ENCODE results near the gene DOCK3. TPM values are rescaled to one million over a fixed set of nuclear protein-coding genes. Genes with fewer than 3 reads are reported as not detected.

The DOCK3 gene
- total and polyA plus RNA-seq, 2 of the 4 experiments (the other 2 are of a cell fraction), result under 0.01 to 0.12 TPM

DNA sequence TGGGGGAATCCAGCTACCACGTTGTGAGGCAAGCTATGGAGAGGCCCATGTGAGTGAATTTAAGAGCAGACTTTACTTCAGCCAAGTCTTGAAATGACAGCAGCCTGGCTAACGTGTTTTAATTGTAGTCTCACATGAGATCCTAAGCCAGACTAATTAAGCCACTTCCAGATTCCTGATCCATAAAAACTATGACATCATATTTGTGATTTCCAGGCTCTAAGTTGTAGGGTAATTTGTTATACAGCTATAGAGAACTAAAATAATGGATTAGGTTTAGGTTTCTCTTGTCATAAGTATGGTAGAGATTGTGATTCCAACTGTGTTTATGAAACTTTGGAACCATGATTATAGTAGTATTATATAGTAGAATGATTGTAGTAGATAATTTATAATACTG is 329.5 kb downstream of the DOCK3 start:
- no peak overlapping the region for H3K4me2 ChIP-seq (ENCODE audit: low read depth, low read length)
- H2BK20ac ChIP-seq (ENCODE audit: low read depth, low read length), result no peak overlapping the region
- H3K23ac ChIP-seq (ENCODE audit: low read depth, low read length), result no peak overlapping the region
- H3K36me3 ChIP-seq (ENCODE audit: control insufficient read depth, insufficient read depth, low read length), result no peaks in the 10 kb centered on the region
- no peak overlapping the region for H3K56ac ChIP-seq (ENCODE audit: extremely low read depth, insufficient read depth, low read length)
- CTCF ChIA-PET, result no interaction called here
- H4K91ac ChIP-seq (ENCODE audit: insufficient read depth, low read depth, low read length), result no peak overlapping the region
- no peaks in the 10 kb centered on the region for H3K79me1 ChIP-seq (ENCODE audit: low read depth in 1 of 2, low read length in 2 of 2)
- H4K8ac ChIP-seq (ENCODE audit: low read depth in 2 of 2, low read length in 2 of 2), result no peak overlapping the region
- no peak overlapping the region for H3K4ac ChIP-seq (ENCODE audit: low read depth, low read length)
- H3K9ac ChIP-seq (ENCODE audit: low read depth, low read length), result no peak overlapping the region
- no peak overlapping the region for H3K14ac ChIP-seq (replicated peaks; ENCODE audit: low read depth, low read length)
- no peak overlapping the region for H2AK5ac ChIP-seq (ENCODE audit: low read depth, low read length)
- no peak overlapping the region for H2BK15ac ChIP-seq (ENCODE audit: low read depth, low read length)
- BruUV-seq (replicated peaks), result no TSS peak
- H4K20me1 ChIP-seq (ENCODE audit: insufficient read depth, low read length), result no peaks in the 10 kb centered on the region
- H3K4me1 ChIP-seq (ENCODE audit: control insufficient read depth, insufficient read depth, low read length), result no peaks in the 10 kb centered on the region
- WGBS, 2 experiments (ENCODE audit: extremely low coverage in 2 of 2, insufficient read length in 1 of 2), result no CpG with 5 or more reads among the region's 2 CpGs
- TF ChIP-seq, protein P1, sequence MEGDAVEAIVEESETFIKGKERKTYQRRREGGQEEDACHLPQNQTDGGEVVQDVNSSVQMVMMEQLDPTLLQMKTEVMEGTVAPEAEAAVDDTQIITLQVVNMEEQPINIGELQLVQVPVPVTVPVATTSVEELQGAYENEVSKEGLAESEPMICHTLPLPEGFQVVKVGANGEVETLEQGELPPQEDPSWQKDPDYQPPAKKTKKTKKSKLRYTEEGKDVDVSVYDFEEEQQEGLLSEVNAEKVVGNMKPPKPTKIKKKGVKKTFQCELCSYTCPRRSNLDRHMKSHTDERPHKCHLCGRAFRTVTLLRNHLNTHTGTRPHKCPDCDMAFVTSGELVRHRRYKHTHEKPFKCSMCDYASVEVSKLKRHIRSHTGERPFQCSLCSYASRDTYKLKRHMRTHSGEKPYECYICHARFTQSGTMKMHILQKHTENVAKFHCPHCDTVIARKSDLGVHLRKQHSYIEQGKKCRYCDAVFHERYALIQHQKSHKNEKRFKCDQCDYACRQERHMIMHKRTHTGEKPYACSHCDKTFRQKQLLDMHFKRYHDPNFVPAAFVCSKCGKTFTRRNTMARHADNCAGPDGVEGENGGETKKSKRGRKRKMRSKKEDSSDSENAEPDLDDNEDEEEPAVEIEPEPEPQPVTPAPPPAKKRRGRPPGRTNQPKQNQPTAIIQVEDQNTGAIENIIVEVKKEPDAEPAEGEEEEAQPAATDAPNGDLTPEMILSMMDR (conservative IDR thresholded peaks at IDR 0.05; ENCODE audit: low read depth, low read length), result no peak
- no peak for TF ChIP-seq RFX5 (IDR thresholded peaks at IDR 0.05; ENCODE audit: low read depth, low read length)
- TF ChIP-seq, protein P2, sequence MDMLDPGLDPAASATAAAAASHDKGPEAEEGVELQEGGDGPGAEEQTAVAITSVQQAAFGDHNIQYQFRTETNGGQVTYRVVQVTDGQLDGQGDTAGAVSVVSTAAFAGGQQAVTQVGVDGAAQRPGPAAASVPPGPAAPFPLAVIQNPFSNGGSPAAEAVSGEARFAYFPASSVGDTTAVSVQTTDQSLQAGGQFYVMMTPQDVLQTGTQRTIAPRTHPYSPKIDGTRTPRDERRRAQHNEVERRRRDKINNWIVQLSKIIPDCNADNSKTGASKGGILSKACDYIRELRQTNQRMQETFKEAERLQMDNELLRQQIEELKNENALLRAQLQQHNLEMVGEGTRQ (IDR thresholded peaks at IDR 0.05; ENCODE audit: low read depth, low read length), result no peak
- TF ChIP-seq MAFK (IDR thresholded peaks at IDR 0.05; ENCODE audit: low read depth, low read length), result no peak
- TF ChIP-seq FOS (IDR thresholded peaks at IDR 0.05; ENCODE audit: low read depth, low read length), result no peak
- TF ChIP-seq RAD21 (IDR thresholded peaks at IDR 0.05; ENCODE audit: low read length), result no peak
- no peak for TF ChIP-seq RCOR1 (IDR thresholded peaks at IDR 0.05; ENCODE audit: insufficient replicate concordance, low read length)
- TF ChIP-seq, protein P3, sequence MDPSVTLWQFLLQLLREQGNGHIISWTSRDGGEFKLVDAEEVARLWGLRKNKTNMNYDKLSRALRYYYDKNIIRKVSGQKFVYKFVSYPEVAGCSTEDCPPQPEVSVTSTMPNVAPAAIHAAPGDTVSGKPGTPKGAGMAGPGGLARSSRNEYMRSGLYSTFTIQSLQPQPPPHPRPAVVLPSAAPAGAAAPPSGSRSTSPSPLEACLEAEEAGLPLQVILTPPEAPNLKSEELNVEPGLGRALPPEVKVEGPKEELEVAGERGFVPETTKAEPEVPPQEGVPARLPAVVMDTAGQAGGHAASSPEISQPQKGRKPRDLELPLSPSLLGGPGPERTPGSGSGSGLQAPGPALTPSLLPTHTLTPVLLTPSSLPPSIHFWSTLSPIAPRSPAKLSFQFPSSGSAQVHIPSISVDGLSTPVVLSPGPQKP (IDR thresholded peaks at IDR 0.05; ENCODE audit: borderline replicate concordance, low read depth, low read length), result no peak
- no peak for TF ChIP-seq NFE2L2 (IDR thresholded peaks at IDR 0.05; ENCODE audit: low read depth, low read length)
- no peak for TF ChIP-seq CEBPB (IDR thresholded peaks at IDR 0.05; ENCODE audit: low read depth, low read length)
- TF ChIP-seq POLR2A (IDR thresholded peaks at IDR 0.05; ENCODE audit: low read depth, low read length), result no peak
- TF ChIP-seq MAZ (IDR thresholded peaks at IDR 0.05; ENCODE audit: borderline replicate concordance, low read depth, low read length), result no peak
- TF ChIP-seq MXI1 (IDR thresholded peaks at IDR 0.05; ENCODE audit: borderline replicate concordance, low read depth, low read length), result no peak
- no peak for TF ChIP-seq SMC3 (IDR thresholded peaks at IDR 0.05; ENCODE audit: low read depth, low read length)
- TF ChIP-seq CHD1 (IDR thresholded peaks at IDR 0.05; ENCODE audit: low read depth, low read length), result no peak
- no peak for TF ChIP-seq BHLHE40 (IDR thresholded peaks at IDR 0.05; ENCODE audit: low read depth, low read length)
- POLR2A ChIA-PET (ENCODE audit: unreplicated experiment), result no interaction called here
- no peak overlapping the region for H3K27ac ChIP-seq (ENCODE audit: insufficient read depth, low read length)
- H2BK120ac ChIP-seq (ENCODE audit: low read depth, low read length), result no peak overlapping the region
- no peak overlapping the region for H2AK9ac ChIP-seq (replicated peaks; ENCODE audit: low read depth, low read length, poor library complexity)
- DNase-seq, result no peak
- intact Hi-C loops (cut with micrococcal nuclease), result no loop called here
- no peaks in the 10 kb centered on the region for H3K9me1 ChIP-seq (ENCODE audit: insufficient read depth, low read length)
- H2AFZ ChIP-seq (replicated peaks; ENCODE audit: low read length, poor library complexity), result no peak overlapping the region
- no peaks in the 10 kb centered on the region for H3K27me3 ChIP-seq (ENCODE audit: control insufficient read depth, insufficient read depth, low read length)
- H3K4me3 ChIP-seq (ENCODE audit: insufficient read depth, low read depth, low read length), result no peak overlapping the region
- H2BK5ac ChIP-seq (ENCODE audit: low read depth, low read length, poor library complexity, severe bottlenecking), result no peak overlapping the region
- H3K18ac ChIP-seq (ENCODE audit: low read depth, low read length), result no peak overlapping the region
- in situ Hi-C loops (cut with MboI; ENCODE audit: low sequenced_read_pairs), result no loop called here
- H3K9me3 ChIP-seq (ENCODE audit: control insufficient read depth, insufficient read depth, low read length), result no peaks in the 10 kb centered on the region
- dilution Hi-C loops (cut with HindIII; ENCODE audit: low sequenced_read_pairs, unreplicated experiment), result no loop called here
- no peak overlapping the region for H4K5ac ChIP-seq (ENCODE audit: low read depth, low read length)
- ATAC-seq (ENCODE audit: low read depth), result no peak

Data from IMR-90 (cell line).